Body of pancreas (tissue), 4 donors: ENCODE data around the gene BABAM2. TPM values are rescaled to one million over a fixed set of nuclear protein-coding genes. Genes with fewer than 3 reads are reported as not detected.

Experiments
- ATAC-seq: fragments of 150-250 bp; one replicate; pipeline ENCODE4 v1.9.1; 2016
- DNase-seq, 4 donors: peaks; one replicate each; pipeline ENCODE4 v3.0.0-alpha.2; 2019
- H3K27ac ChIP-seq, 4 donors: fragments of 200-600 bp; sonication (generic); 1 replicate in 3 of 4; 2 replicates in 1 of 4; pipeline versions ENCODE4 v1.5.1 to v1.6.1; 2016 to 2019; ENCODE audit warnings: mild to moderate bottlenecking in 1 of 4, mixed read lengths in 1 of 4, moderate library complexity in 1 of 4
- H3K27me3 ChIP-seq, 2 donors: fragments of 200-600 bp; sonication (generic); one replicate each; pipeline ENCODE4 v1.6.0; 2016; ENCODE audit warnings: mild to moderate bottlenecking in 1 of 2
- H3K36me3 ChIP-seq, 2 donors: fragments of 200-600 bp; sonication (generic); replicated peaks in 1 of 2; 2 replicates each; pipeline ENCODE4 v1.5.1; 2016; ENCODE audit warnings: low read depth in 2 of 2; ENCODE audit not compliant: insufficient read depth in 1 of 2
- H3K4me1 ChIP-seq: fragments of 200-600 bp; sonication (generic); one replicate; pipeline ENCODE4 v1.6.0; 2016
- H3K4me3 ChIP-seq, 2 donors: fragments of 200-600 bp; sonication (generic); 1 replicate in 1 of 2; 2 replicates in 1 of 2; pipeline ENCODE4 v1.5.1; 2016 to 2019
- H3K9me3 ChIP-seq, 3 donors: fragments of 200-600 bp; sonication (generic); 1 replicate in 2 of 3; 2 replicates in 1 of 3; pipeline ENCODE4 v1.5.1; 2016
- CTCF ChIP-seq, 7 experiments: fragments of 450-650 bp in 4 of 7; fragments of 200-600 bp in 3 of 7; sonication (generic) in 3 of 7; IDR thresholded peaks; one replicate each; pipeline ENCODE4 v1.5.1; 2016 to 2019; ENCODE audit warnings: antibody characterized with exemption in 7 of 7
- POLR2A ChIP-seq, 3 donors: fragments of 450-650 bp; IDR thresholded peaks; one replicate each; pipeline ENCODE4 v1.6.1; 2016; ENCODE audit warnings: antibody characterized with exemption in 3 of 3, mild to moderate bottlenecking in 2 of 3
- WGBS, 2 donors: methylation state at CpG; one replicate each; pipeline ENCODE4 v1.1.5; 2017; 5-methylcytosine and 5-hydroxymethylcytosine counted together
- intact Hi-C: fragments of 100-400 bp; cut with DNase I; formaldehyde crosslinking; loops from one replicate; pipeline ENCODE4 v1.15.1; 2023
- total RNA-seq, 2 donors: library from RNA; depleted of rRNA; stranded (reverse); fragments of >200 nt; gene quantifications; one replicate each; pipeline ENCODE4 v1.1.0, GENCODE V29; 2016

BABAM2 gene
- total RNA-seq, 2 donors from 2014 or later, result 20.5 to 22.4 TPM

GRCh38 chr2:28347193-28347592 lies 456.7 kb downstream of the BABAM2 start:
- H3K4me1 ChIP-seq, result peaks cover 21% of the 10 kb centered on the region
- no peak for TF ChIP-seq POLR2A (IDR thresholded peaks at IDR 0.05)
- TF ChIP-seq CTCF (IDR thresholded peaks at IDR 0.05), result no peak
- intact Hi-C loops, result no loop called here
- H3K27ac ChIP-seq, result no peak overlapping the region
- DNase-seq (no peak), ATAC-seq (no peak)
- 91 to 100% methylated on average over 3 to 6 of the region's 6 CpGs for WGBS, 2 donors
- H3K9me3 ChIP-seq, result no peaks in the 10 kb centered on the region
- no peaks in the 10 kb centered on the region for H3K27me3 ChIP-seq
- H3K4me3 ChIP-seq, result no peak overlapping the region
- no peaks in the 10 kb centered on the region for H3K36me3 ChIP-seq

- Histone ChIP-seq H3K9me3 (no peaks in the 10 kb centered on the region), H3K4me3 (no peak overlapping the region), H3K36me3 (no peaks in the 10 kb centered on the region), H3K4me1 (peaks cover 17% of the 10 kb centered on the region), H3K27ac (no peak overlapping the region), H3K27me3 (no peaks in the 10 kb centered on the region)
- ATAC-seq, result no peak
- intact Hi-C loops, result no loop called here
- TF ChIP-seq CTCF (IDR thresholded peaks at IDR 0.05), result no peak
- WGBS, 2 donors, result 84 to 87% methylated on average over 3 to 9 of the region's 9 CpGs
- no peak for DNase-seq
Measured at GRCh38 chr2:28347596-28347995, 457.1 kb downstream of the BABAM2 start.

- Histone ChIP-seq H3K27me3 (no peaks in the 10 kb centered on the region), H3K4me1 (peaks cover 12% of the 10 kb centered on the region), H3K4me3 (no peak overlapping the region), H3K27ac (no peak overlapping the region), H3K36me3 (no peaks in the 10 kb centered on the region), H3K9me3 (no peaks in the 10 kb centered on the region)
- TF ChIP-seq CTCF (IDR thresholded peaks at IDR 0.05) (no peak), POLR2A (IDR thresholded peaks at IDR 0.05) (no peak)
- ATAC-seq (no peak), DNase-seq (no peak)
- WGBS, 2 donors, result 72 to 84% methylated on average over 9 to 10 of the region's 10 CpGs
- intact Hi-C loops, result no loop called here
Measured at GRCh38 chr2:28348149-28348567, 457.6 kb downstream of the BABAM2 start.

GRCh38 chr2:28348921-28349320 lies 458.4 kb downstream of the BABAM2 start:
- Histone ChIP-seq H3K27me3 (no peaks in the 10 kb centered on the region), H3K9me3 (no peaks in the 10 kb centered on the region), H3K4me1 (peaks cover 9% of the 10 kb centered on the region), H3K27ac (no peak overlapping the region), H3K4me3 (no peak overlapping the region), H3K36me3 (no peaks in the 10 kb centered on the region)
- DNase-seq (no peak), ATAC-seq (no peak)
- TF ChIP-seq CTCF (IDR thresholded peaks at IDR 0.05), result no peak
- TF ChIP-seq POLR2A (IDR thresholded peaks at IDR 0.05), result no peak
- WGBS, 2 donors, result 89 to 91% methylated on average over 10 to 11 of the region's 11 CpGs
- intact Hi-C loops, result no loop called here

GRCh38 chr2:28349546-28350165 lies 459.1 kb downstream of the BABAM2 start:
- no peak for DNase-seq

More at GRCh38 chr2:28349546-28350165, 459.1 kb downstream of the BABAM2 start:
- Histone ChIP-seq H3K4me3 (no peak overlapping the region), H3K27ac (no peak overlapping the region), H3K4me1 (peaks cover 9% of the 10 kb centered on the region), H3K9me3 (no peaks in the 10 kb centered on the region), H3K27me3 (no peaks in the 10 kb centered on the region), H3K36me3 (no peaks in the 10 kb centered on the region)
- no peak for ATAC-seq
- 79 to 85% methylated on average over 6 to 11 of the region's 11 CpGs for WGBS, 2 donors
- TF ChIP-seq POLR2A (IDR thresholded peaks at IDR 0.05) (no peak), CTCF (IDR thresholded peaks at IDR 0.05) (no peak)
- intact Hi-C loops, result no loop called here
